HCT116 (cell line): Measurements from ENCODE around the gene NLRP12. TPM values are rescaled to one million over a fixed set of nuclear protein-coding genes. Genes with fewer than 3 reads are reported as not detected.

ENCODE experiments used
- ATAC-seq: fragments of 200-7000 bp; cut with Tn5 transposase; 2 replicates; pipeline ENCODE4 v1.9.1; 2020; ENCODE audit warnings: mild to moderate bottlenecking, moderate library complexity
- Bru-seq: library from RNA; stranded (reverse); fragments of 400-500 nt; gene quantifications from one replicate; lab custom pipeline; 2021; lab: Mats Ljungman, UMichigan
- BruChase-seq, 2 experiments: library from RNA; stranded (reverse); fragments of 400-500 nt; gene quantifications; one replicate each; lab custom pipeline; 2021; lab: Mats Ljungman, UMichigan
- BruUV-seq: library from RNA; stranded (reverse); fragments of 400-500 nt; replicated peaks from 2 replicates; lab custom pipeline; 2021; lab: Mats Ljungman, UMichigan
- CTCF ChIA-PET: fragments of 300-600 bp; sonication (Branson Sonifier 250); formaldehyde crosslinking; loops from one replicate; lab custom pipeline; 2021; ENCODE audit warnings: antibody characterized with exemption; lab: Charles Lee
- POLR2A ChIA-PET: fragments of 300-600, 350-600 bp; sonication (Branson Sonifier 250); formaldehyde crosslinking; loops from one replicate; lab custom pipeline; 2021; ENCODE audit warnings: antibody characterized with exemption; lab: Charles Lee
- RAD21 ChIA-PET, 2 experiments: fragments of 300-600 bp; sonication (Branson Sonifier 250); formaldehyde crosslinking; loops; one replicate each; lab custom pipeline; 2023; ENCODE audit warnings: low total read pairs in 2 of 2; ENCODE audit not compliant: uncharacterized antibody in 2 of 2, unreplicated experiment in 2 of 2, low non-redundant PET in 1 of 2; lab: Charles Lee
- DNase-seq: peaks from one replicate; pipeline ENCODE4 v3.0.0-alpha.2; 2010; ENCODE audit warnings: low read depth, low spot score
- H2AFZ ChIP-seq: fragments of 200-600 bp; shearing (Covaris generic), sonication (generic); 2 replicates; pipeline ENCODE4 v1.6.1; 2017; ENCODE audit warnings: low read depth, mixed run types, mixed read lengths, antibody characterized with exemption, low read length; ENCODE audit not compliant: poor library complexity, severe bottlenecking
- H3K27ac ChIP-seq: 2 replicates; pipeline ENCODE4 v1.5.1; 2012; ENCODE audit warnings: low read depth, low read length
- H3K27me3 ChIP-seq: fragments of 200-600 bp; sonication (generic); 2 replicates; pipeline ENCODE4 v1.6.1; 2016; ENCODE audit warnings: mixed run types, low read length, mixed read lengths; ENCODE audit not compliant: insufficient read depth
- H3K36me3 ChIP-seq, 2 experiments: fragments of 200-500 bp in 1 of 2; fragments of 200-600 bp in 1 of 2; sonication (Bioruptor generic) in 1 of 2; sonication (generic) in 1 of 2; 2 replicates each; pipeline versions ENCODE4 v1.5.1 to v1.6.1; 2014 to 2016; ENCODE audit warnings: low read length in 2 of 2, inconsistent platforms in 1 of 2, mixed read lengths in 1 of 2, mixed run types in 1 of 2; ENCODE audit not compliant: insufficient read depth in 2 of 2, control insufficient read depth in 1 of 2
- H3K4me1 ChIP-seq, 2 experiments: fragments of 200-600 bp in 1 of 2; sonication (generic) in 1 of 2; 2 replicates each; pipeline versions ENCODE4 v1.5.1 to v1.6.1; 2012 to 2017; ENCODE audit warnings: low read length in 2 of 2, inconsistent platforms in 1 of 2, mild to moderate bottlenecking in 1 of 2, mixed read lengths in 1 of 2, mixed run types in 1 of 2, moderate library complexity in 1 of 2; ENCODE audit not compliant: insufficient read depth in 2 of 2, control insufficient read depth in 1 of 2
- H3K4me2 ChIP-seq: fragments of 200-600 bp; sonication (generic); 2 replicates; pipeline ENCODE4 v1.6.1; 2017; ENCODE audit warnings: mixed run types, low read length, mixed read lengths
- H3K4me3 ChIP-seq, 2 experiments: fragments of 200-600 bp in 1 of 2; sonication (generic) in 1 of 2; replicated peaks in 1 of 2; 2 replicates each; pipeline ENCODE4 v1.5.1; 2011 to 2016; ENCODE audit warnings: low read length in 2 of 2, control low read depth in 1 of 2, low read depth in 1 of 2, mild to moderate bottlenecking in 1 of 2, mixed read lengths in 1 of 2, mixed run types in 1 of 2
- H3K79me2 ChIP-seq: fragments of 200-600 bp; sonication (generic); 2 replicates; pipeline ENCODE4 v1.6.1; 2017; ENCODE audit warnings: mild to moderate bottlenecking, mixed run types, low read length, moderate library complexity, mixed read lengths; ENCODE audit not compliant: insufficient read depth
- H3K9ac ChIP-seq: fragments of 200-600 bp; sonication (generic); 2 replicates; pipeline ENCODE4 v1.6.1; 2016; ENCODE audit warnings: low read length, mixed read lengths
- H3K9me2 ChIP-seq: fragments of 200-600 bp; sonication (generic), shearing (Covaris generic); 2 replicates; pipeline ENCODE4 v1.6.1; 2017; ENCODE audit warnings: mixed run types, mild to moderate bottlenecking, moderate library complexity; ENCODE audit not compliant: insufficient read depth
- H3K9me3 ChIP-seq, 2 experiments: fragments of 200-500 bp in 1 of 2; fragments of 200-600 bp in 1 of 2; sonication (Bioruptor generic) in 1 of 2; sonication (generic) in 1 of 2; 2 replicates each; pipeline ENCODE4 v1.6.1; 2014 to 2017; ENCODE audit warnings: low read length in 2 of 2, mixed read lengths in 2 of 2, inconsistent platforms in 1 of 2, low read depth in 1 of 2, mild to moderate bottlenecking in 1 of 2, mixed run types in 1 of 2, moderate library complexity in 1 of 2; ENCODE audit not compliant: control insufficient read depth in 1 of 2, insufficient read depth in 1 of 2
- H4K20me1 ChIP-seq: fragments of 200-600 bp; sonication (generic), shearing (Covaris generic); 2 replicates; pipeline ENCODE4 v1.6.1; 2017; ENCODE audit warnings: mixed run types, mild to moderate bottlenecking, moderate library complexity; ENCODE audit not compliant: insufficient read depth
- ATF3 ChIP-seq: IDR thresholded peaks from 2 replicates; pipeline ENCODE4 v1.6.1; 2012
- CBX3 ChIP-seq: IDR thresholded peaks from 2 replicates; pipeline ENCODE4 v1.6.1; 2012; ENCODE audit warnings: low read depth
- CEBPB ChIP-seq: IDR thresholded peaks from 2 replicates; pipeline ENCODE4 v1.6.1; 2012; ENCODE audit warnings: low read depth
- CTCF ChIP-seq, 3 experiments: fragments of 200-600 bp in 1 of 3; sonication (generic) in 1 of 3; IDR thresholded peaks in 2 of 3; conservative IDR thresholded peaks in 1 of 3; 2 replicates each; pipeline ENCODE4 v1.5.1; 2012 to 2017; ENCODE audit warnings: low read depth in 2 of 3, low read length in 2 of 3, antibody characterized with exemption in 1 of 3, borderline replicate concordance in 1 of 3, control low read depth in 1 of 3, mild to moderate bottlenecking in 1 of 3, mixed read lengths in 1 of 3, mixed run types in 1 of 3, moderate library complexity in 1 of 3; ENCODE audit not compliant: insufficient read depth in 1 of 3
- ELF1 ChIP-seq: IDR thresholded peaks from 2 replicates; pipeline ENCODE4 v1.6.1; 2012; ENCODE audit warnings: low read depth, borderline replicate concordance
- EZH2phosphoT487 ChIP-seq: fragments of 200-600 bp; IDR thresholded peaks from 2 replicates; pipeline ENCODE4 v1.6.1; 2018; ENCODE audit warnings: antibody characterized with exemption, borderline replicate concordance
- SIN3A ChIP-seq: IDR thresholded peaks from 2 replicates; pipeline ENCODE4 v1.6.1; 2012; ENCODE audit warnings: low read depth
- SP1 ChIP-seq: IDR thresholded peaks from 2 replicates; pipeline ENCODE4 v1.6.1; 2012; ENCODE audit warnings: low read depth
- ZBTB33 ChIP-seq: IDR thresholded peaks from 2 replicates; pipeline ENCODE4 v1.6.1; 2011; ENCODE audit warnings: mild to moderate bottlenecking, low read length, moderate library complexity; ENCODE audit not compliant: insufficient replicate concordance; ENCODE audit errors: extremely low read depth
- ZFX ChIP-seq: fragments of 450-650 bp; IDR thresholded peaks from 2 replicates; pipeline ENCODE4 v1.6.1; 2017
- ZNF274 ChIP-seq: fragments of 200-500 bp; sonication (Bioruptor generic); IDR thresholded peaks from 2 replicates; pipeline ENCODE4 v1.6.1; 2014; ENCODE audit warnings: mild to moderate bottlenecking, low read depth, low read length, inconsistent platforms
- intact Hi-C: fragments of 100-400 bp; cut with micrococcal nuclease; formaldehyde crosslinking; loops from 2 replicates; pipeline ENCODE4 v1.10.0; 2022
- long read RNA-seq: library from polyadenylated mRNA; unstranded; transcript quantifications from one replicate; pipeline ENCODE4 v2.0.0, GENCODE V29; 2021; ENCODE audit not compliant: unreplicated experiment
- polyA plus RNA-seq: library from polyadenylated mRNA; unstranded; fragments of >200 nt; gene quantifications from 2 replicates; pipeline ENCODE4 v1.2.1, GENCODE V29; 2012; ENCODE audit warnings: missing spikeins
- total RNA-seq: library from RNA; stranded (reverse); gene quantifications from one replicate; pipeline ENCODE4 v1.2.1, GENCODE V29; 2021; ENCODE audit not compliant: unreplicated experiment

Gene NLRP12
- total RNA-seq (0.25 TPM), Bru-seq, nascent RNA (percentile 21 among the genes with signal in this experiment), BruChase-seq, experiment 1, labeled RNA remaining after a 6-hour chase (percentile 13 among the genes with signal in this experiment), BruChase-seq, experiment 2, labeled RNA remaining after a 2-hour chase (percentile 20 among the genes with signal in this experiment)
- polyA plus RNA-seq, result 0.26 and 0.29 TPM in 2 replicates
- long read RNA-seq, partial matches to known transcripts, result 0 of 1 reads
- long read RNA-seq, other reads (novel, unspliced or antisense), result 0 of 1 reads

GRCh38 chr19:53824134-53824611 lies at the start of gene NLRP12:
Gene NLRP12, minus strand, starts transcription at chr19:53824314. Its CDS starts 140 bp downstream, at chr19:53824174.
- Histone ChIP-seq H3K27ac (no peak within 1 kb of the TSS), H2AFZ (no peak within 1 kb of the TSS), H3K79me2 (no peaks in the 10 kb centered on the region), H4K20me1 (no peaks in the 10 kb centered on the region), H3K36me3 (no peaks in the 10 kb centered on the region), H3K4me2 (peak within 1 kb of the TSS; percentile 15; the same call in 1 of the 2 replicates), H3K4me3 (no peak within 1 kb of the TSS), H3K27me3 (no peaks in the 10 kb centered on the region), H3K4me1 (peaks cover 8 to 12% of the 10 kb centered on the region in 2 experiments; a peak in 3 of 4 replicates), H3K9ac (no peak within 1 kb of the TSS), H3K9me2 (no peaks in the 10 kb centered on the region), H3K9me3 (no peaks in the 10 kb centered on the region)
- DNase-seq (no peak), ATAC-seq (peak; percentile 40; the same call in 1 of the 2 replicates)
- TF ChIP-seq CTCF (IDR thresholded peaks at IDR 0.05 in 2 of 3, conservative IDR thresholded peaks at IDR 0.05 in 1 of 3; ENCODE audit: borderline replicate concordance in 1 of 3, insufficient read depth in 1 of 3, low read depth in 2 of 3, low read length in 2 of 3) (no peak), ZNF274 (no peak), ATF3 (no peak), CEBPB (no peak), ELF1 (no peak), EZH2phosphoT487 (no peak), SIN3A (no peak), CBX3 (no peak), SP1 (no peak), ZBTB33 (no peak), ZFX (no peak)
- POLR2A ChIA-PET, result no interaction called here
- CTCF ChIA-PET, result no interaction called here
- intact Hi-C loops, result no loop called here
- BruUV-seq, result no TSS peak
- RAD21 ChIA-PET, result no interaction called here
